CD4-positive, alpha-beta T cell treated with Interleukin-1 beta for 1 hour (primary cell): ENCODE measurements around the gene RRP1B.
"Not testable (repeated sequence)": the region's sequence is repeated elsewhere in the genome, so short reads cannot be mapped to it uniquely, and the experiment has no call there.

Experiments used
- DNase-seq, 2 donors: peaks; one replicate each; pipeline ENCODE4 v3.0.0-alpha.2; 2020 to 2022

The RRP1B gene

DNA sequence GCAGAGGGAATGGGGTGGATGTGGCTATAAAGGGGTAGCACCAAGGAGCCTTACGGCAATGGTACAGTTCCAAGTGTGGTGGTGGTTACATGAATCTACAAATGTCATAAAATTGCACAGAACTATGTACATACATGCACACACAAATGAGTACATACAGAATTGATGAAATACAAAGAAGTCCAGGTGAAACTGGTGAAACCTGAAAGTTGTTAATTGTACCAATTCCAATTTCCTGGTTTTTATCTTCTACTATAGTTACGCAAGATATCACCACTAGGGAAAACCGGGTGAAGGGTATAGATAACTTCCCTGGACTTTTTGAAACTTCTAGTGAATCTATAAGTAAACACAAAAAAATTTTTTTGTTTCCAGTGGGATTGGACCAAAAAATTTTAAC is 19.0 kb upstream of the RRP1B start:
- no peak for DNase-seq

DNA sequence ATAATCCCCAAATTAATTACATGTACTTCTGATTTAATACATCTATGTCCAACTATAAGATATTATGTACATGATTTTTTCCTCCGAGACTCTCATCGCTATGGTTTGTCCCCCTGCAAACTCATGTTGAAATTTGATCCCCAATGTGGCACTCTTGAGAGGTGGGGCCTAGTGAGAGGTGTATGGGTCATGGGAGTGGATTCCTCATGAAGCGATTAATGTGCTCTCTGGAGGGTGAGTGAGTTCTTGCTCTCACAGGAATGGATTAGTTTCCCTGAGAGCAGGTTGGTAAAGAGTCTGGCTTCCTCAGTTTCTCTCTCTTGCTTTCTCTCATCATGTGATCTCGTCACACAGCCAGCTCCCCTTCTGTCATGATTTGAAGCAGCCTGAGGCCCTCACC is 16.2 kb upstream of the RRP1B start:
- DNase-seq = no peak

DNA sequence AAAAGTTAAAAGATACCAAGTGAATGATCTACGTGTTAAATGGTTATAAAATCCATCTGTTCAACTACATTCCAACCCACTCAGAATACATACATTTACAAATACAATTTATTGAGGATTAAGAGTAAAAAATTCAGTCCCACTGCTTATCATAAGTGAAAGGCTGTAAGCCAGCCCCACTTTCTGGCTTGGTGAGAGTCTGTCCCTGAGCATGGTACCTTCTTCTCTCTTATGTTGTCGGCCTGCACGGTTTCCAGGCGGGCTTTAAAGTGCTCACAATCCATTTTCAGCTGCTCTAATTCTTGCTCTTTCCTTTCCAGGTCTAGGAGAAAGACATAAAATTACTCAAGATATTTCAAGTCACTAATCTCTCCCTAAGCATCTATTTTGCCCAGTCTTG is 15.3 kb upstream of the RRP1B start:
- no peak for DNase-seq

GRCh38 chr21:43644609-43645008 is 14.8 kb upstream of the RRP1B start:
- no peak for DNase-seq

DNA sequence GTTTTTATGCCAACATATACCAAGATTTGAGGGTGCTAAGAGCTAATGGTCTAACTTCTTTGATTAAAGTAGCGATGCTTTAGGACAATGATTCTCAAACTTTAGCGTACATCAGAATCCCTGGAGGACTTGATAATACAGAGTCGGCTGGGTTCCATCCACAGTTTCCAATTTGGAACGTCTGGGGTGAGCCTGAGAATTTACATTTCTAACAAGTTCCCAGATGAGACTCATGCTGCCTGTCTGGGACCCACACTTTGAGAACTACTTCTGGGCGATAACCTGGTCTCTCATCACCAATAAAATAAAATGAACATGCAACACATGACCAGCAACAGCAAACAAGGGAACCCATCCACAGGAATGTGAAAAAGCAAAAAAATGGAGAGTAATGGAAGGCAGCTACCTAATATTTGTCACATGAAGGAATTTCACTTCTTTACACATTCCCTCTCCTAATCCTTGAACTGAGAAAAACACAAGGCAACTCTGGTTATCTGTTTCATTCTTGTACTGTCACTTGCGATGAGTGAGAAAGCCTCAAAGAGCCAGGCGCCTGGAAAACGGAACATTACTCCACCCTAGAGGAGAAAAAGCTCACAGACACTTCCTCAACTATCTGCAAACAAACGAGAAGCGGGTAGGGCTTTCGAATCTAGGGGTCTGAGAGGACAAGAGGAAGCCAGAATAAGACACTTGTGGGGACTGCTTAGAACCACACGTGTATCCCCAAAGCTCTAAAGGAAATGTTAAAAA is 14.0 kb upstream of the RRP1B start:
- DNase-seq = peak; percentile 21 to 55

- DNase-seq = no peak
These were observed 13.4 kb upstream of the RRP1B start for GRCh38 chr21:43645976-43646375.

DNA sequence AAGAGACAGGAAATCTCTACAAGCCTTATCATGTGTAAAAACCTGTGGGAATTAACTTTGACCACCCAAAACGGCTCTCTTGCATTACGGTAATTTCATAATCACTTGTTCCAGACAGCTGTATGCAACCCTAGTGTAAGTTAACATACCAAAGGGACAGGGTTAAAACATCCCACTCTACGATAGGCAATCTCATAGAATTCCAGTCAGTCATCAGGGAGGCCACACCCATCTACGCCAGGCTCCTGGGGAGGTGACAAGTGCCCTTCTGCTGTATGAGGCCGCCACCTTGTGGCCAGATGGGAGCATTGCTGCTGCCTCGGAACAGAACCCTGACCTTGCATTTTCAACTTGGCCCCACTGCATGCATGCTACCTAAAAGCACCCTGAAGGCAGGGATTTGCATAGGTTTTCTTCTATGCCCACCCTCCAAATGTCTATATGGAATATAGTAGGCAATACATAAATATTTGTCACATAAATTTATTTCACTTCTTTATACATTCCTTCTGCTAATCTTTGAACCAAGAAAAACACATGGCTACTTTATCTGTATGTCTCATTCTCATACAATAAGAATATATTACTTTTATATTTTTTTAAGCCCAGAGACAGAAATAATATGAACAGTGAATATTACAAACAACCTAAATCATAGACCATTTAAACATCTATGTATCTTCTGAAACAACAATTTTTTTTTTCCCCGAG is 12.7 kb upstream of the RRP1B start:
- DNase-seq = peak; percentile 87 to 88

DNA sequence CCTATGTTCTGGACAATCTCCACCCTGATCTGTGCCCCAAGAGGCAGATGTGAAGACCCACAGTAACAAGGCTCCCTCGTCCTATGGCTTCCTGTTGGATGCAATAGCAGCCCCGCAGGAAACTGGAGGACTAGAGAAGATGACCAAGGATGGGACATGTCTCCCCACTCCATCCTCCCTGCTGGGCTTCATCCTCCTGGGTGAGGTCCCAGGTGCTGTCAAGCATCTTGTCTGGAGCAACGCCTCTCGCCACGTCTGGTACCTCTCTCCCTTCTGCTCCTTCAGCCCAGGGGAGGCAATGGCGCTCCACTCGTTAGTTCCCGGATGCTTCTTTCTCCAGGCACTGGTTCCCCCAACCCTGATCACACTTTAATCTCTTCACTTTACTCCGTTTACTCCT is 11.2 kb upstream of the RRP1B start:
- no peak for DNase-seq

DNA sequence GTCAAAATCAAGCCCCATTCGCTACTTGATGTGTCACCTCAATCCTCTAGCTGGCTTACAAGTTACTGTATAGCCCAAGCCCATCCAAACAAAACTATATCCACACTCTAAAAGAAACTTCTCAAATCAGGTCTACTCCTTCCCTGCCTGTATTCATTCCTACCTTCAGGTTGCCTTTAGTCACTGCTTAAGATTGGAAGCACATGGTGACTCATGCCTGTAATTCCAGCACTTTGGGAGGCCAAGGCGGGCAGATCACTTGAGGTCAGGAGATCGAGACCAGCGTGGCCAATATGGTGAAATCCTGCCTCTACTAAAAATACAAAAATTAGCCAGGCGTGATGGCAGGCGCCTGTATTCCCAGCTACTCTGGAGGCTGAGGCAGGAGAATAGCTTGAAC is 7.4 kb upstream of the RRP1B start:
- not testable (repeated sequence) for DNase-seq

GRCh38 chr21:43652616-43653015 is 6.7 kb upstream of the RRP1B start:
- no peak for DNase-seq

DNA sequence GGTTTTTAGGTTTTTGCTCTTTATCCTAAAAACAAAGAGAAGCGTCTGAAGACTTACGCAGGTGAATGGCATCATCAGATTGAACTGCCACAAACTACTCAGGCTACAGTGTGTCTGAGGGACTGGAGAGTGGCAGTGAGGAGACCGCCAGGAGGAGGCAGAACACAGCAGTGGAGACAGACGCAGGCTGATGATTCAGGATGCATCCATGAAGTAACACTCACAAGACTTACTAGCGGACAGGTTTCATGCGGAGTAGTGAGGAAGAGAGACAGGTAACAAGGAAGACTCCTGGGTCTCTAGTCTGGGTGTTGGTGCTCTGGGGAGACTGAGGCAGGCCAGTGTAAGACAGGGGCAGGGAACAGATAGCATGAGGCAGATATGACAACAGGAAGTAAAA is 5.7 kb upstream of the RRP1B start:
- no peak for DNase-seq

DNA sequence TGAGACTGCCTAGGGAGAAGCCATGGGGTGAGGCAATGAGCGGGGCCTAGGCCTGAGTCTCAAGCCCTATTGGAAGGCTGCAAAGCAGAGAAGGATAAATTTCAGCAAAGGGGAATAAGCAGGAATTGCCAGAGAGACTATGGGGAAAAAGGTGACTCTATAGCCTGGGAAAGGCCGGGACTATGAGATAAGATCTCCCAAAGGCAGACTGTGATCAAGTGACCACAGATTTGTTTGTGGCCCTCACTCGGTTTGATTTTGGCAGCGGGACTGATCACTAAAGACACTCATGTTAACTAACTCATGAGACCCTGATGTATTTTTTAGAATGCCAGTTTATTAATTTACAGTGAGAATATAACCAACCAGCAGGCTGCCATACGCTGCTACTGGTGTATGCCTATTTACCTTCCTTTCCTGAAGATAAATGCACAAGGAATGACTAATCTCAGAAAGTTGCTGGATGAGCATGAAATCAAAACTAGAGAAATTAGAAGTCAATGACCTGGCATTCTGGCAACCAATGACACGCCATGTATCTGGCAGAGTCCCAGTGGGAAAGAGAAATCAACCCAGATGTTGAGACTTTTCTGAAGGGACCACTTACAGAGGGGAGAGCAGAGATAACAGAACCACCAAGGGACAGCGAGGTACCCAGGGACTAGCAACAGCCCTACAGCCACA is 4.4 kb upstream of the RRP1B start:
- DNase-seq = no peak

- DNase-seq = no peak
These were observed 1.8 kb upstream of the RRP1B start for GRCh38 chr21:43657355-43658087.

DNA sequence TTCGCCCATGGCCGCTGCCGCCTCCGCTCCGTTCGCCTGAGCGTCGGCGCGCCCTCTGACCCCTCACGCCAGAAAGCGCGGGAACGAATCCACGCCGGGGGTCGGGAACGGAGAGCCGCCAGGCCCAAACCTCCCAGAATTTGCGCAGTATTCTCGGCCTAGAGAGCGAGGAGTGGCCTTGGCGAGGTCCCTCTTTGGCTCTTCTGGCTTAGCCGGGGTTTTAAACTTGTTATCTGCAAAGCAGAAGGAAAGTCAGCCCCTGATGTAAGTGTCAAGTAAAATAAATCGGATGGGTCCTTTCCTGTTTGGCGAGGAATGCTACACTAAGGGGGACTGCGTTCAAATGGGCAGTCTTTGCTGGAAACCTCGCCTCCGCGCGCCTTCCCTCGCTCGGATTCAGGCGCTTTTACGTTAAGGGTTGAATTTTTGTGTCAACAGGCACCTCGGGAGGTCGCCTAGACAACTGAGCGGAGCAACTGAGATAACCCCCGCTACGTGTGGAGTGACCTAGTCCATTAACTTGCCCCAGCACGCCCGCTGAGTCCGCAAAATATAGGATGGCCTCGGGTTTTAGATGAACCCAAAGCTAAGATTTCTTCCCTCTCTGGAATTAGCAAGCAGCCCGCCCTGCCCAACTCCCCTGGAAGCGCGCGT is 1.1 kb upstream of the RRP1B start:
- DNase-seq = no peak

DNA sequence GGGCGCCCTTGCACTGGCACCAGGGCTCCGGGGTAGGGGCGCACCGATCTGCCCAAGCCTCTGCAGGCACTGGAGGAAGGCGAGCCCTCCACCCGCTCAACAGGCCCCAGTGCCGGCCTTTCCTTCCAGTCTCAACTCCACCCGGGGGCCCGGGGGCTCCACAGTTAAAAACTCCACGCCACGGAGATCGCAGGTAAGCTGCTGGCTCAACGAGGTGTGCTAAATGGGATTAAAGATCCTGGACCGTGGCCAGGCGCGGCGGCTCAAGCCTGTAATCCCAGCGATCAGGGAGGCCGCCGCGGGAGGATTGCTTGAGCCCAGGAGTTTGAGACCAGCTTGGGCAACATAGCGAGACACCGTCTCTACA is 608 bp upstream of the RRP1B start:
- no peak for DNase-seq

- DNase-seq = no peak
These were observed 2.9 kb downstream of the RRP1B start for GRCh38 chr21:43662286-43662685.

GRCh38 chr21:43663033-43663432 is 3.7 kb downstream of the RRP1B start:
- no peak for DNase-seq

GRCh38 chr21:43664358-43664757 is 5.0 kb downstream of the RRP1B start:
- DNase-seq = no peak

- DNase-seq = no peak
These were observed 6.5 kb downstream of the RRP1B start for GRCh38 chr21:43665879-43666278.

GRCh38 chr21:43667191-43667904 is 8.0 kb downstream of the RRP1B start:
- no peak for DNase-seq

- DNase-seq = no peak
These were observed 10.7 kb downstream of the RRP1B start for GRCh38 chr21:43669828-43670605.
